AG04450 (cell line): Measurements from ENCODE around the gene CDK6. TPM values are rescaled to one million over a fixed set of nuclear protein-coding genes. Genes with fewer than 3 reads are reported as not detected.

ENCODE experiments used
- CTCF ChIA-PET: fragments of 300-600, 350-600 bp; formaldehyde crosslinking; extraction: SDS; loops from one replicate; lab custom pipeline; 2022; ENCODE audit warnings: antibody characterized with exemption, inconsistent platforms; lab: Charles Lee
- POLR2A ChIA-PET: fragments of 350-600 bp; formaldehyde crosslinking; extraction: SDS; loops from one replicate; lab custom pipeline; 2021; ENCODE audit warnings: antibody characterized with exemption, inconsistent platforms; lab: Yijun Ruan, JAX
- DNase-seq: peaks from one replicate; pipeline ENCODE4 v3.0.0-alpha.2; 2011; ENCODE audit warnings: low read depth, low spot score
- H3K27ac ChIP-seq: one replicate; pipeline ENCODE4 v1.5.1; 2012; ENCODE audit warnings: low read depth, low read length, control low read depth
- H3K27me3 ChIP-seq: one replicate; pipeline ENCODE4 v1.6.0; 2012; ENCODE audit warnings: low read length; ENCODE audit not compliant: control insufficient read depth, insufficient read depth
- H3K4me3 ChIP-seq: 2 replicates; pipeline ENCODE4 v1.5.1; 2011; ENCODE audit warnings: mild to moderate bottlenecking, low read depth, low read length, control low read depth
- H3K9me3 ChIP-seq: 2 replicates; pipeline ENCODE4 v1.5.1; 2012; ENCODE audit warnings: low read length; ENCODE audit not compliant: control insufficient read depth, insufficient read depth
- CTCF ChIP-seq: IDR thresholded peaks from 2 replicates; pipeline ENCODE4 v1.5.1; 2011; ENCODE audit warnings: low read depth, low read length, control low read depth, inconsistent platforms
- polyA plus RNA-seq: library from polyadenylated mRNA; depleted of rRNA; stranded (reverse); fragments of >200 nt; gene quantifications from 2 replicates; pipeline ENCODE4 v1.2.3, GENCODE V29; 2011

The CDK6 gene
- polyA plus RNA-seq, 1 experiment, result 40.6 TPM

- peak overlapping the region; percentile 77 for H3K27ac ChIP-seq
- ChIA-PET POLR2A (interaction anchor here (1.1 to 1.4 kb wide), 2 partner anchors 140 to 247 kb away, joined by 3 read pairs; no protein-coding TSS in a partner anchor), CTCF (interaction anchor here (0.6 to 2.0 kb wide), 9 partner anchors 40 to 1386 kb away, joined by 3 to 10 read pairs (median 5); no protein-coding TSS in a partner anchor)
- H3K4me3 ChIP-seq, result peak overlapping the region; percentile 91
- H3K27me3 ChIP-seq, result no peaks in the 10 kb centered on the region
- TF ChIP-seq CTCF, result no peak
- no peaks in the 10 kb centered on the region; the same call in 1 of the 2 replicates for H3K9me3 ChIP-seq
- no peak for DNase-seq
Measured at GRCh38 chr7:92837000-92837749, 802 bp upstream of the CDK6 start.

- Histone ChIP-seq H3K27ac (peak overlapping the region; percentile 78), H3K27me3 (no peaks in the 10 kb centered on the region), H3K4me3 (peak overlapping the region; percentile 91), H3K9me3 (no peaks in the 10 kb centered on the region; the same call in 1 of the 2 replicates)
- ChIA-PET POLR2A (interaction anchor here (0.5 to 0.8 kb wide), 2 partner anchors 151 to 207 kb away, joined by 3 to 5 read pairs; no protein-coding TSS in a partner anchor), CTCF (interaction anchor here (0.6 to 2.0 kb wide), 7 partner anchors 41 to 1387 kb away, joined by 3 to 10 read pairs (median 5); no protein-coding TSS in a partner anchor)
- DNase-seq, result no peak
- TF ChIP-seq CTCF, result no peak
Measured at GRCh38 chr7:92835851-92836488, 403 bp downstream of the CDK6 start.

- no peaks in the 10 kb centered on the region; the same call in 1 of the 2 replicates for H3K9me3 ChIP-seq
- CTCF ChIA-PET, result interaction anchor here (1.2 kb wide), 1 partner anchor 225 kb away, joined by 3 read pairs; no protein-coding TSS in a partner anchor
- no peak for TF ChIP-seq CTCF
- peak overlapping the region; percentile 91 for H3K4me3 ChIP-seq
- POLR2A ChIA-PET, result interaction anchor here (0.9 kb wide), 1 partner anchor 222 kb away, joined by 5 read pairs; no protein-coding TSS in a partner anchor
- peak overlapping the region; percentile 92 for H3K27ac ChIP-seq
- no peak for DNase-seq
- H3K27me3 ChIP-seq, result no peaks in the 10 kb centered on the region
Measured at GRCh38 chr7:92835261-92835850, 1.0 kb downstream of the CDK6 start.

- ChIA-PET POLR2A (interaction anchor here (0.9 kb wide), 1 partner anchor 221 kb away, joined by 5 read pairs; no protein-coding TSS in a partner anchor), CTCF (interaction anchor here (1.7 kb wide), 1 partner anchor 214 kb away, joined by 6 read pairs; no protein-coding TSS in a partner anchor)
- peak overlapping the region; percentile 91 for H3K4me3 ChIP-seq
- peak overlapping the region; percentile 92 for H3K27ac ChIP-seq
- no peaks in the 10 kb centered on the region; the same call in 1 of the 2 replicates for H3K9me3 ChIP-seq
- no peak for TF ChIP-seq CTCF
- no peaks in the 10 kb centered on the region for H3K27me3 ChIP-seq
- DNase-seq, result no peak
Measured at GRCh38 chr7:92834507-92835260, 1.7 kb downstream of the CDK6 start.
